GM12878 (cell line): ENCODE measurements around the gene FBXO8.

Source experiments
- RAD21 ChIP-seq: IDR thresholded peaks from 2 replicates; pipeline ENCODE4 v1.6.1; 2011; ENCODE audit warnings: mild to moderate bottlenecking, low read depth, low read length, moderate library complexity; ENCODE audit not compliant: insufficient read depth
- RFX5 ChIP-seq: IDR thresholded peaks from 2 replicates; pipeline ENCODE4 v1.6.1; 2011; ENCODE audit warnings: low read depth, low read length, improper control_type of control experiment

DNA sequence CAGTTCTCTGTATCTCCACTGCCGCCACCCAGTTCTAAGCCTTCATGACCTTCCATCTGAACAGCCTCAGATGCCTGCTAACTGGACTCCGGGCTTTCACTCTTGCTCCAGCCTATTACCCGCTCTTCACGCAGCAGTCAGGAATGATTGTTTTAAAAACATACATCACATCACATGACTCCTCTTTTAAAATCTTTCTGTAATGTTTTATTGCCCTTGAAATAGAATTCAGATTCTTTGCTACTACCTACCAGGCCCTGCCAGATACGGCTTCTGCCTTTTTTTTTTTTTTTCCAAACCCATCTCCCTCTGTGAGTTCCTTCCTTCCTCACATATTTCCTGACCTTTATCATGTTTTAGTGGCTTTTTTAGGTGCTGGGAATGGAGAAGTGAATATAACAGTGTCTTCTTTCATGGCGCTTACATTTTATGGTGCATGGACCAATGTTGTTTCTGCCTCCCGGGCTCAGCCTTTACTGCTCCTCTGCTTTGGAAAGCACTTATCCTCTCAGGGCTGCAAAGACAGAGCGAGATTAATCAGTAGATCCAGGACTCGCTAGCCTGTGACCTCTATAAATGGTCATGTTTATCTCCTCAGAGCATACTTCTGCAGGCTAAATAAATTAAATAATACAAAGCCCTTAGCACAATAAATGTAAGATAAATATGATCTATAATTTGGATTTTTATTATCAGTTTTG, 58.0 kb downstream of the FBXO8 start:
- TF ChIP-seq RAD21 = no peak
- TF ChIP-seq RFX5 = no peak
